Activated naive CD8-positive, alpha-beta T cell treated with anti-CD3 and anti-CD28 coated beads, Interleukin-2, amount 10 ng/mL, durations not matched to agents 7 days and 5 days (primary cell): ENCODE results near the gene TDP2. TPM values are rescaled to one million over a fixed set of nuclear protein-coding genes. Genes with fewer than 3 reads are reported as not detected.
"Not testable (repeated sequence)": the region's sequence is repeated elsewhere in the genome, so short reads cannot be mapped to it uniquely, and the experiment has no call there.

Source experiments
- ATAC-seq: fragments of 150-1000 bp; cut with Tn5 transposase; one replicate; pipeline ENCODE4 v1.10.0; 2021; ENCODE audit warnings: low read depth, moderate library complexity
- POLR2A ChIA-PET: fragments of 350-600 bp; sonication (Branson Sonifier 250); formaldehyde crosslinking; loops from one replicate; lab custom pipeline; 2021; ENCODE audit warnings: antibody characterized with exemption; lab: Charles Lee
- DNase-seq: peaks from one replicate; pipeline ENCODE4 v3.0.0; 2021
- H3K27ac Mint-ChIP-seq: one replicate; pipeline ENCODE4 v1.8.0; 2022; ENCODE audit warnings: mild to moderate bottlenecking, mixed read lengths
- H3K27me3 Mint-ChIP-seq: one replicate; pipeline ENCODE4 v1.8.0; 2022; ENCODE audit warnings: mild to moderate bottlenecking, moderate library complexity, mixed read lengths
- H3K36me3 Mint-ChIP-seq: one replicate; pipeline ENCODE4 v1.8.0; 2021; ENCODE audit warnings: mild to moderate bottlenecking, mixed read lengths
- H3K4me1 Mint-ChIP-seq: one replicate; pipeline ENCODE4 v1.8.0; 2021; ENCODE audit warnings: mixed read lengths
- H3K4me3 Mint-ChIP-seq: one replicate; pipeline ENCODE4 v1.8.0; 2022; ENCODE audit warnings: mild to moderate bottlenecking, moderate library complexity, mixed read lengths
- H3K9me3 Mint-ChIP-seq: one replicate; pipeline ENCODE4 v1.8.0; 2021; ENCODE audit warnings: mixed read lengths
- total RNA-seq, 2 experiments: library from RNA; stranded (reverse); gene quantifications; one replicate each; pipeline ENCODE4 v1.2.3, GENCODE V29; 2021

The TDP2 gene
- total RNA-seq, 2 experiments from 2014 or later: 48.9 to 54.5 TPM

GRCh38 chr6:24692415-24692814 is 25.7 kb upstream of the TDP2 start:
- POLR2A ChIA-PET: no interaction called here
- Mint-ChIP-seq H3K36me3 (peaks cover under 1% of the 10 kb centered on the region), H3K27ac (no peak overlapping the region), H3K9me3 (no peaks in the 10 kb centered on the region), H3K4me1 (peaks cover 10% of the 10 kb centered on the region), H3K4me3 (no peak overlapping the region), H3K27me3 (no peaks in the 10 kb centered on the region)
- DNase-seq: no peak
- no peak for ATAC-seq

DNA sequence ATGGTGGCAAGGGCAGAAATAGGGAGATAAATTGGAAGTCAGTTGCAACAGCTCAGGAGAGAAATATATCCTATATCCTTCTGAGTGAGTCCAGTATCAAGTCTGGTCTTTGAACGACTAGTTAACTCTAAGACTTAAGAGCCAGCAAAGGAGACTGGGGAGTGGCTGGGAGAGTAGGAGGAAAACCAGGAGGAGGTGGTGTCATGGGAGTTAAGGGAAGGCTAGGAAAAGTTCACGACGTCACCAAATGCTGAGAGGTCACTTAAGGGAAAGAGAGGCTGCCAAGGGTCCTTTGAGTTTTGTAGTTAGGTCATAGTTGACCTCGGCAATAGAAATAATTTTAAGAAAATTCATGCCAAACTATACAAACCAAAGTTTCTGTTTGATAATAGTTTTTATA is 25.3 kb upstream of the TDP2 start:
- H3K4me3 Mint-ChIP-seq: no peak overlapping the region
- ATAC-seq (no peak), DNase-seq (no peak)
- peaks cover 4% of the 10 kb centered on the region for H3K36me3 Mint-ChIP-seq
- peaks cover 12% of the 10 kb centered on the region for H3K4me1 Mint-ChIP-seq
- no peaks in the 10 kb centered on the region for H3K9me3 Mint-ChIP-seq
- POLR2A ChIA-PET: no interaction called here
- no peaks in the 10 kb centered on the region for H3K27me3 Mint-ChIP-seq
- no peak overlapping the region for H3K27ac Mint-ChIP-seq

GRCh38 chr6:24691550-24691949 is 24.9 kb upstream of the TDP2 start:
- DNase-seq (no peak), ATAC-seq (no peak)
- Mint-ChIP-seq H3K36me3 (peaks cover 5% of the 10 kb centered on the region), H3K4me1 (peaks cover 12% of the 10 kb centered on the region), H3K4me3 (no peak overlapping the region), H3K9me3 (no peaks in the 10 kb centered on the region), H3K27me3 (no peaks in the 10 kb centered on the region), H3K27ac (no peak overlapping the region)
- POLR2A ChIA-PET: no interaction called here

GRCh38 chr6:24690593-24690992 is 23.9 kb upstream of the TDP2 start:
- ATAC-seq (no peak), DNase-seq (no peak)
- Mint-ChIP-seq H3K27ac (no peak overlapping the region), H3K4me1 (peaks cover 12% of the 10 kb centered on the region), H3K27me3 (no peaks in the 10 kb centered on the region), H3K4me3 (no peak overlapping the region), H3K36me3 (peaks cover 6% of the 10 kb centered on the region), H3K9me3 (no peaks in the 10 kb centered on the region)
- POLR2A ChIA-PET: no interaction called here

- Mint-ChIP-seq H3K36me3 (peaks cover 6% of the 10 kb centered on the region), H3K27ac (no peak overlapping the region), H3K27me3 (no peaks in the 10 kb centered on the region), H3K4me3 (no peak overlapping the region), H3K9me3 (no peaks in the 10 kb centered on the region), H3K4me1 (peaks cover 11% of the 10 kb centered on the region)
- no peak for DNase-seq
- POLR2A ChIA-PET: no interaction called here
- no peak for ATAC-seq
Measured at GRCh38 chr6:24689964-24690363, 23.3 kb upstream of the TDP2 start.

- Mint-ChIP-seq H3K27me3 (no peaks in the 10 kb centered on the region), H3K27ac (no peak overlapping the region), H3K4me1 (peaks cover 3% of the 10 kb centered on the region), H3K4me3 (no peak overlapping the region), H3K36me3 (peaks cover 9% of the 10 kb centered on the region), H3K9me3 (no peaks in the 10 kb centered on the region)
- DNase-seq (no peak), ATAC-seq (no peak)
- POLR2A ChIA-PET: no interaction called here
Measured at GRCh38 chr6:24686946-24687345, 20.2 kb upstream of the TDP2 start.

DNA sequence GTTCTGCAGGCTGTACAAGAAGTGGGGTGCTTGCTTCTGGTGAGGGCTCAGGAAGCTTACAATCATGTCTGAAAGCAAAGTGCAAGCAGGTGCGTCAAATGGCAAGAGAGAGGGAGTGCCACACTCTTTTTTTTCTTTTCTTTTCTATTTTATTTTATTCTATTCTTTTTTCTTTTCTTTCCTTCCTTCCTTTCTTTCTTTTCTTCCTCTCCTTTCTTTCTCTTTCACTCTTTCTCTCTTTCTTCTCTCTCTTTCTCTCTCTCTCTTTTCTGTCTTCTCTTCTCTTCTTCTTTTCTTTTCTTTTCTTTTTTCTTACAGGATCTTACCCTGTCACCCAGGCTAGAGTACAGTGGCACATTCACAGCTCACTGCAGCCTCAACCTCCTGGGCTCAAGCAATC is 19.7 kb upstream of the TDP2 start:
- DNase-seq: no peak
- no peaks in the 10 kb centered on the region for H3K27me3 Mint-ChIP-seq
- peaks cover 9% of the 10 kb centered on the region for H3K36me3 Mint-ChIP-seq
- ATAC-seq: no peak
- POLR2A ChIA-PET: no interaction called here
- no peak overlapping the region for H3K4me3 Mint-ChIP-seq
- peaks cover 2% of the 10 kb centered on the region for H3K4me1 Mint-ChIP-seq
- no peaks in the 10 kb centered on the region for H3K9me3 Mint-ChIP-seq
- H3K27ac Mint-ChIP-seq: no peak overlapping the region

DNA sequence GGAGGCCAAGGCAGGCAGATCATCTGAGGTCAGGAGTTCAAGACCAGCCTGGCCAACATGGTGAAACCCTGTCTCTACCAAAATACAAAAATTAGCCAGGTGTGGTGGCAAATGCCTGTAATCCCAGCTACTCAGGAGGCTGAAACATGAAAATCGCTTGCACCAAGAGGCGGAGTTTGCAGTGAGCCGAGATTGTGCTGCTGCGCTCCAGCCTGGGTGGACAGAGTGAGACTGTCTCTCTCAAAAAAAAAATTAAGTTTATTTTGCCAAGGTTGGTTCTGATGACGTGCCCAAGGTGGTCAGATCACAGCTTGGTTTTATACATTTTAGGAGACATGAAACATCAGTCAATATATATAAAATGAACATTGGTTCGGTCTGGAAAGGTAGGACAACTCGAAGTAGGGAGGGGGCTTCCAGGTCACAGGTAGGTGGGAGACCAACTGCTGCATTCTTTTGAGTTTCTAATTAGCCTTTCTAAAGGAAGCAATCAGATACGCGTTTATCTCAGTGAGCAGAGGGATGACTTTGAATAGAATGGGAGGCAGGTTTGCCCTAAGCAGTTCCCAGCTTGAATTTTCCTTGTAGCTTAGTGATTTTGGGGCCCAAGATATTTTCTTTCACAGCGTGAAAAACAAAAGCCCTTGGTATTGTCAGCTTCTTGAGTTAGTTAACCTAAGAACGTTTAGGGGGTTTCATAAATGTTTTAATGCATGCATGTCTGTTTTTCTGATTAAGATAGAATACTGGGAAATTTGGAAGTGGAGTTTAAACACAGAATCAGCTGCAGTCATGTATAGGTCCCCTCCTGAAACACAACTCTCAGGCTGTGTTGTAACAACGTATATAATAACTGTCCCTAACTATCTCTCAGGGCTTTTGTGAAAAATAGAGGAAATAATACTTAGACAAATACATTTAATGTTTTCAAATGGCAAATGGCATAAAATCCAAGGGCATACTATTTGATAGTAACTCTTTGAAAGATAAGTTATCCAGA is 16.9 kb upstream of the TDP2 start:
- Mint-ChIP-seq H3K27me3 (no peaks in the 10 kb centered on the region), H3K4me3 (no peak overlapping the region), H3K36me3 (peaks cover 9% of the 10 kb centered on the region), H3K9me3 (no peaks in the 10 kb centered on the region), H3K4me1 (peaks cover 6% of the 10 kb centered on the region), H3K27ac (no peak overlapping the region)
- DNase-seq (no peak), ATAC-seq (no peak)
- POLR2A ChIA-PET: interaction anchor here (1.3 kb wide), 1 partner anchor 17 kb away, joined by 3 read pairs; the partner anchor contains the start of genes ACOT13 and TDP2

DNA sequence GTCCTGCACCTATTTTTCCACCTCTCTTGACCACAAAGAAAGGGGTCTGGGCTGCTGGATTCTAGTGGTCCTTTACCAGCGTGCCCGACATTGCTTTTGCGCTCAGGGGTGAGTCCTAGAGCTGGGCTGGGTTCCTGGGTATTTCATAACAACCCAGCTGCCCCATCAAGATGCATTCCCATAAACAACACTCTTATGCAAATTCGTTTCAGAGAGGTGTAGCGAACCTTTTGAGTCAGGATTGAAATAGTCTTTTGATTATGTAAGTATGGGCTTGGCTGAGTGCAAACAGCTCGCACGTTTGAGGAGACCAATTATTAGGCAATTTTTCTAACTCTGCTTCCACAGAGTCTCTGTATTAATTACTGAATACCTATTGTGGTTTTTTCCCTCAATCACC is 13.9 kb upstream of the TDP2 start:
- H3K4me3 Mint-ChIP-seq: no peak overlapping the region
- no peaks in the 10 kb centered on the region for H3K27me3 Mint-ChIP-seq
- H3K9me3 Mint-ChIP-seq: no peaks in the 10 kb centered on the region
- peaks cover 4% of the 10 kb centered on the region for H3K4me1 Mint-ChIP-seq
- DNase-seq (no peak), ATAC-seq (no peak)
- POLR2A ChIA-PET: no interaction called here
- H3K27ac Mint-ChIP-seq: no peak overlapping the region
- H3K36me3 Mint-ChIP-seq: peaks cover 3% of the 10 kb centered on the region

DNA sequence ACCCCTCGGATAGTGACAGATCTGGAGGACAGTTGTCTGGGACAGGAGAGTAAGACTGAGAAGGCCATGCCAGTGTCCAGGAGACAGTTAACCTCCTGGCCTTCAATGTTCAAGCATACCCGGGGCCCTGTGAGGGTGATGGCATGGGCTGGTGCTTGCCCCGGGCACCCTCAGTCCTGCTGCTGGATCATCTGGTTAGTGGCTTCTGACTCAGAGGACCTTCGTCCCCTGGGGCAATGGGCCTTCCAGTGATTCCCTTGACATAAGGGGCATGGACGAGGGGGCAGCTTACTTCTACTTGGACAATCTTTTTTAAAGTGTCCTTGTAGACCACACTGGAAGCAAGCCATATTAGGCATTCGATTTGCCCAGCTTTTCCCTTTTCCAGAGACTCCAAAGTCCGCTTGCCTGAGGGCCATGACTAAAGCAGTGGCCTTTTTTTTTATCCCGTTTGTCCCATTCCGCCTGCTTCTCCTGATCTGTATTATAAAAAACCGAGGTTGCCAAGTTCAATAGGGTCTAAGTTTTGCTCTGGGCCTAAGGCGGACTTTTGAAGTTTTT is 12.2 kb upstream of the TDP2 start:
- ATAC-seq, H3K4me3 Mint-ChIP-seq, H3K4me1 Mint-ChIP-seq, H3K27me3 Mint-ChIP-seq, H3K9me3 Mint-ChIP-seq, H3K27ac Mint-ChIP-seq, DNase-seq, POLR2A ChIA-PET: not testable (repeated sequence)
- peaks cover 12% of the 10 kb centered on the region for H3K36me3 Mint-ChIP-seq

GRCh38 chr6:24673625-24674024 is 6.9 kb upstream of the TDP2 start:
- Mint-ChIP-seq H3K27me3 (no peaks in the 10 kb centered on the region), H3K9me3 (peaks cover 17% of the 10 kb centered on the region), H3K4me3 (no peak overlapping the region), H3K4me1 (peaks cover 5% of the 10 kb centered on the region), H3K36me3 (peaks cover 34% of the 10 kb centered on the region), H3K27ac (no peak overlapping the region)
- ATAC-seq (no peak), DNase-seq (no peak)
- POLR2A ChIA-PET: no interaction called here

- POLR2A ChIA-PET: no interaction called here
- Mint-ChIP-seq H3K27me3 (no peaks in the 10 kb centered on the region), H3K4me1 (peaks cover 12% of the 10 kb centered on the region), H3K27ac (no peak overlapping the region), H3K9me3 (peaks cover 17% of the 10 kb centered on the region), H3K36me3 (peaks cover 34% of the 10 kb centered on the region), H3K4me3 (no peak overlapping the region)
- DNase-seq (no peak), ATAC-seq (no peak)
Measured at GRCh38 chr6:24672620-24673182, 6.0 kb upstream of the TDP2 start.

GRCh38 chr6:24671077-24671476 is 4.4 kb upstream of the TDP2 start:
- ATAC-seq, H3K27me3 Mint-ChIP-seq, POLR2A ChIA-PET, DNase-seq, H3K4me3 Mint-ChIP-seq, H3K27ac Mint-ChIP-seq: not testable (repeated sequence)
- Mint-ChIP-seq H3K9me3 (peaks cover 17% of the 10 kb centered on the region), H3K36me3 (peaks cover 34% of the 10 kb centered on the region), H3K4me1 (peaks cover 18% of the 10 kb centered on the region)
